Activated T-cell treated with anti-CD3 and anti-CD28 coated beads, Interleukin-2, amount 50 U/mL, for 24 hours (primary cell): ENCODE data around the gene PCDH9.

Experiments
- DNase-seq: peaks from one replicate; pipeline ENCODE4 v3.0.0-alpha.2; 2020
- H3K27ac Mint-ChIP-seq: 2 replicates; pipeline ENCODE4 v1.8.0; 2020; ENCODE audit warnings: mild to moderate bottlenecking, mixed read lengths
- H3K27me3 Mint-ChIP-seq: 2 replicates; pipeline ENCODE4 v1.8.0; 2020; ENCODE audit warnings: mixed read lengths
- H3K36me3 Mint-ChIP-seq: 2 replicates; pipeline ENCODE4 v1.8.0; 2020; ENCODE audit warnings: low read depth, mixed read lengths
- H3K4me1 Mint-ChIP-seq: 2 replicates; pipeline ENCODE4 v1.8.0; 2020; ENCODE audit warnings: low read depth, mixed read lengths
- H3K4me3 Mint-ChIP-seq: 2 replicates; pipeline ENCODE4 v1.8.0; 2020; ENCODE audit warnings: mild to moderate bottlenecking, moderate library complexity, mixed read lengths
- H3K9me3 Mint-ChIP-seq: 2 replicates; pipeline ENCODE4 v1.8.0; 2020; ENCODE audit warnings: mixed read lengths

The PCDH9 gene

DNA sequence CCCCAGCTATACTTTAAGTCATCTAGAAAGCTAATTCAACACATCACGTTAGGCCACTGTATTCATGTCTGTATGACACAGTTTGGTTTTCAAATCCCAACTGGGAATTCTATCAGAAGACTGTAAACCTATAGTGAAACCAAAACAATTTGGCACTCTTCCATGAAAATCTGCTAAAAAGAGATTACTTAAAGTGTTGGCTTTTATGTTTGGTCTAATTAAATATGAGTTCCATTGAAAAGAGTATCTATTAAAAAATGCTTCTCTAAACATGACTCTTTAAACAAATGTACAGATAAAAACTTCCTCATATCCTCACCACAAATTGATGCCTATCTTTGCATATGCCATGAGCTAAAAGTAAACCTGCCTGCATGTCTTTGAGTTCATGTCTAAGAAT is 25.4 kb downstream of the PCDH9 start:
- Mint-ChIP-seq H3K27ac (no peak overlapping the region), H3K9me3 (no peaks in the 10 kb centered on the region), H3K4me1 (no peaks in the 10 kb centered on the region), H3K27me3 (no peaks in the 10 kb centered on the region), H3K36me3 (no peaks in the 10 kb centered on the region), H3K4me3 (no peak overlapping the region)
- no peak for DNase-seq

DNA sequence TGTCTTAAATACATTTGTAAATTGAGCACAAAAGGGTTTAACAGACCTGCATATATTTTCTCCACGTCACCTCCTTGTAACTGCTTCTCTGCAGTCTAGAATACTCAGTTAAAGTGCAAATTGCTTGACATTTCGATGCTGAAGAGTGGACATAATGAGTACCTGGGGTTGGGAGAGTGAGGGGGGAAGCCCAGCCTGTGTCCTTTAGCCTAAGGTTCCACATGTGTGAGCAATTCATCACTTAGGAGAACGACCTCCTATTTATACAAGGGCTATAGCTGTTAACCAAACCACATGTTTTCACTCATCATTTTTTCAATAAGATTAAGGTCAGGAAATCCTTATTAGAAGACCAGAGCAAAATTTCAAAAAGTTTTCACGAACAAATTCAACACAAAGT is 29.5 kb downstream of the PCDH9 start:
- no peak overlapping the region for H3K4me3 Mint-ChIP-seq
- H3K9me3 Mint-ChIP-seq, result no peaks in the 10 kb centered on the region
- H3K4me1 Mint-ChIP-seq, result no peaks in the 10 kb centered on the region
- H3K27me3 Mint-ChIP-seq, result no peaks in the 10 kb centered on the region
- H3K27ac Mint-ChIP-seq, result no peak overlapping the region
- H3K36me3 Mint-ChIP-seq, result no peaks in the 10 kb centered on the region
- no peak for DNase-seq

DNA sequence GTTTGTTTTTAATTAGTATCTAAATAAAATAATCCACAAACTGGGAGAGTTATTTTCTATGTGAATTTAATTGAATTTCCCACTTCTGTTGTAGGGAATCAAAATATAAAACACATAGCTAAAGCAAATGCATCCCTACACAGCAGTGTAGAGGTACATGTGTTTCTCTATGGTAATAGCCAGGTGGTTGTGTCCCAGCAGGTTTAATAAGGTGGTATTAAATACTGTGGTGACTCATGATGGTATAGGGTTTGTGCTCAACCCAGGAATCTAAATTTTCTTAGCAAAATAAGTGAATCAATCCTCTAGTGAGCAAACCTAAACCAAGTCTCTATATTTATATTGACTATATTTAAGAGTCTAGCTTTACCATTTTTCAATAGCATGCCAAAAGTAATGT is 30.0 kb downstream of the PCDH9 start:
- no peak overlapping the region for H3K27ac Mint-ChIP-seq
- H3K4me1 Mint-ChIP-seq, result no peaks in the 10 kb centered on the region
- H3K36me3 Mint-ChIP-seq, result no peaks in the 10 kb centered on the region
- no peaks in the 10 kb centered on the region for H3K9me3 Mint-ChIP-seq
- DNase-seq, result no peak
- H3K4me3 Mint-ChIP-seq, result no peak overlapping the region
- no peaks in the 10 kb centered on the region for H3K27me3 Mint-ChIP-seq

DNA sequence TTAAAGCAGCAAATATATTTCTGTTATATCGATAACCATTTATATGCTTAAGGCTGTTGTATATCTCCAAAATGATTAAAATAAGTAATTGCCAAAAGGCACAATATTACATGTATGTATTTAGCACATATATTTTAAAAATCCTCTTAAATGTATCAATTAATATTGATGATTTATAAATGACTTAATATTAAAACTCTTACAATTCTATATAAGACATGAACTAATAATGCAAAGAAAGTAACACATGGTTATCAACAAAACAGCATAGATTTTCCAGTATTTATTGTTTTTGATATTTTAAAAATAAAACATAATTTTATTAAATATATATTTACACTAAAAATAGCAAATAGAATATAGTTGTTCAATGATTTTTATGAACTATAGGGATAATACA is 32.4 kb downstream of the PCDH9 start:
- no peak for DNase-seq
- no peaks in the 10 kb centered on the region for H3K36me3 Mint-ChIP-seq
- H3K27ac Mint-ChIP-seq, result no peak overlapping the region
- H3K4me1 Mint-ChIP-seq, result no peaks in the 10 kb centered on the region
- no peaks in the 10 kb centered on the region for H3K27me3 Mint-ChIP-seq
- H3K4me3 Mint-ChIP-seq, result no peak overlapping the region
- no peaks in the 10 kb centered on the region for H3K9me3 Mint-ChIP-seq

DNA sequence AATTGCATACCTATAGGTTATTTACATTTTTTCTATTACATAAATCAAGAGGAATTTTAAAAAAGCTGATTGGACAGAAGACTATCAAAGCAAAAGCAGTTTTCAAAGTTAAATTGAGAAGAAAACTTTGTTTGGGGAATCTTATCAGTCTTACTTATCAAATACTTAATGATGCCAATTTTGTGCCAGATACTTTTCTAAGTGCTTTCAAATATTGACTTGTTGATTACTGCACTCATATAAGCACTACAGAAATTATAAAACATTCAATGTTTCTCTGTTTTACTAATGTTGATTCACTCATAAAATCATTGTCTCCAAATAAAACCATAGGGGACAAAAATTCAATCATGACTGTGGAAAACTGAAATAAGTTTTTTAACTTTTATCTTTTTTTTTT is 36.2 kb downstream of the PCDH9 start:
- Mint-ChIP-seq H3K4me3 (no peak overlapping the region), H3K9me3 (no peaks in the 10 kb centered on the region), H3K27me3 (no peaks in the 10 kb centered on the region), H3K4me1 (no peaks in the 10 kb centered on the region), H3K27ac (no peak overlapping the region), H3K36me3 (no peaks in the 10 kb centered on the region)
- DNase-seq, result no peak

DNA sequence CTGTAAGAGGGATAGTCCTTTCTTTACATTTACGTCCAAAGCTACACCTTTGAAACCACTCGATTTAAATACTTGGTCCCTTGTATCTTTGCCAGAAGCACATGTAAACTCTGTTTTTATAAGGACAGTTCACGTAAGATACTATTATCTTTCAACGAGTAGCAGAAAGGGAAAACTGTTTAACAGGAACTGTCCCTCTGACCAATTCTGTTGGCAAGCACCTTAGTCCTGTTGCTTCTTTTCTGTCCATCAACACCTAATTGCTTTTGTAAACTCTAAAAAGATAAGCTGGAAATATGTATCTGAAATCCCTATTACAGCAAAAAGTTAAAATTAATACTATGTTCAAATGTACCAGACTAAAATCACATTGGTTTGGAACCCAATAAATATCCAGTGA is 37.4 kb downstream of the PCDH9 start:
- no peaks in the 10 kb centered on the region for H3K27me3 Mint-ChIP-seq
- H3K4me3 Mint-ChIP-seq, result no peak overlapping the region
- no peaks in the 10 kb centered on the region for H3K9me3 Mint-ChIP-seq
- H3K36me3 Mint-ChIP-seq, result no peaks in the 10 kb centered on the region
- no peak for DNase-seq
- no peak overlapping the region for H3K27ac Mint-ChIP-seq
- no peaks in the 10 kb centered on the region for H3K4me1 Mint-ChIP-seq

DNA sequence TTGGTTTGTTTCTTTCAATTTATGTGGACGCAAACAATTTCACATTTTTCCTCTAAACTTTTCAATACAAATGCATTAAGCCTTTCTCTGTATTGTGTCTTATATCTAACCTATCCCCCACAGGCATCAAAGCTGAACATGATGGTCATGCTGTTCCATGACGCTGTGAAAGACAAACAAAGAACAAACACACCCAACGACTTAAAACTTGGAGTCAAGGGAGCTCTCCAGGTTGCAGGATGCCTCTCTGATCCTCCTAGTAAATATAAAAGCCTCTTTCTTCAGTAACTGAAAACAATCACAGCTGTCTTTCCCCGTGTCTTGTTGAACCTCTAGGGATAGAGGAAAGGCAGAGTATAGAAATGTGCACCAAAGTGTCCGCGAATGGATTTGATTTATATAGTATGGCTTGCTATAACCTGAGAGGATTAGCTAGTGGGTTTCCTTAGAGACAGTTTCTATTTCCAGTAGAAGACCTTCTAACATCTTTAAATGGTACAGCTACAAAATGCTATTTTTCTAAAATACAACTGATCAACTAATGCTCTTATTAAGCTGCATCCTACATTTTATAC is 43.1 kb downstream of the PCDH9 start:
- Mint-ChIP-seq H3K27me3 (no peaks in the 10 kb centered on the region), H3K36me3 (no peaks in the 10 kb centered on the region), H3K4me3 (no peak overlapping the region), H3K4me1 (peaks cover 5% of the 10 kb centered on the region), H3K27ac (no peak overlapping the region), H3K9me3 (no peaks in the 10 kb centered on the region)
- no peak for DNase-seq

DNA sequence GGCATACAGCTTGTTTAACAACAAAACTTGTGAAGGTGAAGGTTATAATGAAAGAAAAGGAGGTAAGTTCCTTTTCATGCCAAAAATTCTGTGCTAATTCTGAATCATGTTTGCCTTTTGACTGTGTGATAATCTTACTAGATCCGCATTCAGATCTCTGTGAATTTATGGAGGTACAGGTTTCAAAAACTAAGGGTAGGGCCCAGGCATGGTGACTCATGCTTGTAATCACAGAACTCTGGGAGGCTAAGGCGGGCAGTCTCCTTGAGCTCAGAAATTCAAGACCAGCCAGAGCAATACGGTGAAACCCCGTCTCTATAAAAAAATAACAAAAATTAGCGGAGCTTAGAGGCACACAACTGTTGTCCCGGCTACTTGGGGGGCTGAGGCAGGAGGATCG is 45.9 kb downstream of the PCDH9 start:
- Mint-ChIP-seq H3K27me3 (no peaks in the 10 kb centered on the region), H3K27ac (no peak overlapping the region), H3K4me1 (peaks cover 5% of the 10 kb centered on the region), H3K36me3 (no peaks in the 10 kb centered on the region), H3K4me3 (no peak overlapping the region), H3K9me3 (no peaks in the 10 kb centered on the region)
- DNase-seq, result no peak

DNA sequence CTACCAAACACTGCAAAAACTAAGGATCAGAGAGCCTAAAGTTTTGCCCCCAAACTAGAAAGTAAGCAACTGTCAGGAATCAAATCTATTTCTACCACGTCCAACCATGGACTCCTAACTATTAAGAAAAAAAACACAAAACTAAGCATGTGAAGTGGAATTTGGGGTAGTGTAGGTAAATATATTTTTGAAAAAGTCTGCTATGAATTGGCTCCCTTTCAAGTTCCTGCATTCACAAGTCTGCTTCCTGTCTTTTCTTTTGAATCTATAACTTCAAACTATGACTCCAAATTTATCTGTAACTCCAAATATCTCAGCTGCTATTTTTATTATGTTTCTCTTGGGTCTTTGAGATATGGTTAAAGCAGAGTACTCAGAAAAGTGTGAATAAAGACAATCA is 47.0 kb downstream of the PCDH9 start:
- Mint-ChIP-seq H3K4me1 (peaks cover 5% of the 10 kb centered on the region), H3K27me3 (no peaks in the 10 kb centered on the region), H3K9me3 (no peaks in the 10 kb centered on the region), H3K27ac (no peak overlapping the region), H3K4me3 (no peak overlapping the region), H3K36me3 (no peaks in the 10 kb centered on the region)
- DNase-seq, result no peak

DNA sequence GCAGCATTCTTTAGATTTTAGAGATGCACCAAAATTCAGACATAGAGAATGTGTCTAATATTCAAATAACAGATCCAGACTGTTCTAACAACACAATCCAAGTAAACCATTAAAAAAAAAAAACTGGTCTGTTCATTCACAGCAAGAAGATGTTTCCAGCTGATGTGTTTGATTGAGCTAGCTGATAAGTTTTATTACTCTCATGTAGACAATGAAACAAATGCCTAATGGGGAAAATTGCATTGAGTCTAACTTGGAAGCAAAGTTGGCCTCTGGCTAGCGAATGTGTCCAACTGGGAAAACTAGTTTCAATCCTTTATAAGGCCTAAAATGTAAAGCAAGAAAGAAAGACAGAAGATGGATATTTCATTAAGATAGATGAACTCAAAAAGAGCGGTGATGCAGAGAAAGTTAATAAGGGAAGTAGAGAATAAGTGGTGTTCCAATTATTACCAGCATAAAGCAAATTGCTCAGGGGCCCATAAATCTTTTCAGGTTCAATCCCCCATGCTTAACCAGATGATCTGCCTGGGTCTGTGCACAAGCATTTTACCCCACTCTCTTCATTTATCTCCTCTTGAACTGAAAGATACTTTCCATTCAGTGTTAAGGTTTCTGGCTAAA is 54.2 kb downstream of the PCDH9 start:
- Mint-ChIP-seq H3K9me3 (no peaks in the 10 kb centered on the region), H3K4me3 (no peak overlapping the region), H3K36me3 (no peaks in the 10 kb centered on the region), H3K4me1 (no peaks in the 10 kb centered on the region), H3K27me3 (no peaks in the 10 kb centered on the region), H3K27ac (no peak overlapping the region)
- DNase-seq, result no peak

DNA sequence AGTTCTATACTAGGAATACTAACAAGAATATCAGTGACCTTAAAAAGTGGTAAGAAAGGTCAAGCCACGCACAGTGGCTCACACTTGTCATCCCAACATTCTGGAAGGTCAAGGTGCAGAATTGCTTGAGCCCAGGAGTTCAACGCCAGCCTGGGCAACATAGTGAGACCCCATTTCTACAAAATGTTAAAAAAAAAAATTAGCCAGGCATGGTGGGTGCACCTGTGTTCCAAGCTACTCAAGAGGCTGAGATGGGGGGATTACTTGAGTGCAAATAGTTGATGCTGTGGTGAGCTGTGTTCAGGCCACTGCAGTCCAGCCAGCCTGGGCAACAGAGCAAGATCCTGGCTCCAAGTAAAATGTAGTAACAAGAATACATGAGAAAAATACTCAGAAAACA is 61.8 kb downstream of the PCDH9 start:
- no peaks in the 10 kb centered on the region for H3K27me3 Mint-ChIP-seq

DNA sequence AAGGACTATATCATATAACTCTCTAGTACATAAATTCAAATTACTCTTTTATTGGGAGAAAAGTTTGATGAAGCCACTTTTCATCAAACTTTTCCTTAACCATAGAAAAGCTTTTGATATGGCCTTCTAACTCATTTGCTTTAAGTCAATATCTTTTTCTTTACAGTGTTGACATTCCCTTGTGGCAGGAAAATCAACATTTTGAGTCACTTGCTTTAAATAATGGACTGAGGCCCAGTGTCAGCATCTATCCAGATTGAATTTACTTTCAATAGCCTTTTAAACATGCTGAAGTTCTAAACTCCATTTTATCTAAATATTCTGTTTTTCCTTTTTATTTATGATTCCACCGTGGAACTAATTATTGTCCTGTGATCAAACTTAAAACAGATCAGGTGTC is 62.7 kb downstream of the PCDH9 start:
- DNase-seq, result no peak
- H3K27me3 Mint-ChIP-seq, result no peaks in the 10 kb centered on the region
- no peaks in the 10 kb centered on the region for H3K36me3 Mint-ChIP-seq
- H3K4me3 Mint-ChIP-seq, result no peak overlapping the region
- no peak overlapping the region for H3K27ac Mint-ChIP-seq
- no peaks in the 10 kb centered on the region for H3K9me3 Mint-ChIP-seq
- no peaks in the 10 kb centered on the region for H3K4me1 Mint-ChIP-seq

More for the DNA sequence above, 61.8 kb downstream of the PCDH9 start:
- no peak overlapping the region for H3K27ac Mint-ChIP-seq
- H3K4me3 Mint-ChIP-seq, result no peak overlapping the region
- no peaks in the 10 kb centered on the region for H3K9me3 Mint-ChIP-seq
- no peak for DNase-seq
- H3K36me3 Mint-ChIP-seq, result no peaks in the 10 kb centered on the region
- no peaks in the 10 kb centered on the region for H3K4me1 Mint-ChIP-seq

DNA sequence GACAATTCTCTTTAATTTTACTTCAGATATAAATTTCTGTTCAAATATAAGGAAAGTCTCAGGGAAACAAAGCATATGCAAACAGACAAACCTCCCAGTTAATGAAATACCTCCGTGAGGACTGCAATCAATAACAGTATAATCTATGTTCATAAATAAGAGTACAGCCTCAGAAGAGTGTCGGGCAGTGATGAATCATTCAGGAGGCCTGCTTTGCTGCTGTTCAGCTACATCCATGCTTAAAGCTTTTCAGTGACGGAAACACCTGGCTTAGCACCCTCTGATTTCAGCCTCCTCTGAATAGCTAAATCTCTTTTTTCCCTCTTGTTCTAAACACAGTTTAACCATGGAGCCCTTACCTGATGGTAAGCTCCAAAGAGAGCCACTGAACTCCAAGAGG is 69.0 kb downstream of the PCDH9 start:
- H3K27ac Mint-ChIP-seq, result no peak overlapping the region
- no peak overlapping the region for H3K4me3 Mint-ChIP-seq
- no peaks in the 10 kb centered on the region for H3K27me3 Mint-ChIP-seq
- no peaks in the 10 kb centered on the region for H3K36me3 Mint-ChIP-seq
- no peaks in the 10 kb centered on the region for H3K9me3 Mint-ChIP-seq
- no peak for DNase-seq
- H3K4me1 Mint-ChIP-seq, result no peaks in the 10 kb centered on the region

DNA sequence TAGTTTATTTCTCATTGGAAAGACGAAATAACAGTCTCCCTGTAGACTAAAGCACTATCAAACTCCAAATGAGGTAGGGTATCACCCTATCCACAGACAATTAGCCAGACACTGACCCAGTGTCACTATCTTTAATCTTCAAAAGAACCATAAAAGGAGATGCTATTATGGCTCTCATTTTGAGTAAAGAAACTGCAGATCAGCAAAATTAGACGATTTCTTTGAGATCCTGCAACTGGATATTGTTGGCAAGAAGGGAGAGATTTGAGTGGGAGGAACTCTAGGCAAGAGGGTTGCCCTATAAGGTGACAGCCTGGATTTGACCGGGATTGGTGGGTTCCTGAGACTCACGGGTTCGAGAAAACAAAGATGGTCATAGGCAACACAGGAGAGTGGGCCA is 71.2 kb downstream of the PCDH9 start:
- H3K27ac Mint-ChIP-seq, result no peak overlapping the region
- no peaks in the 10 kb centered on the region for H3K36me3 Mint-ChIP-seq
- no peaks in the 10 kb centered on the region for H3K9me3 Mint-ChIP-seq
- H3K27me3 Mint-ChIP-seq, result no peaks in the 10 kb centered on the region
- H3K4me3 Mint-ChIP-seq, result no peak overlapping the region
- H3K4me1 Mint-ChIP-seq, result no peaks in the 10 kb centered on the region
- DNase-seq, result no peak

DNA sequence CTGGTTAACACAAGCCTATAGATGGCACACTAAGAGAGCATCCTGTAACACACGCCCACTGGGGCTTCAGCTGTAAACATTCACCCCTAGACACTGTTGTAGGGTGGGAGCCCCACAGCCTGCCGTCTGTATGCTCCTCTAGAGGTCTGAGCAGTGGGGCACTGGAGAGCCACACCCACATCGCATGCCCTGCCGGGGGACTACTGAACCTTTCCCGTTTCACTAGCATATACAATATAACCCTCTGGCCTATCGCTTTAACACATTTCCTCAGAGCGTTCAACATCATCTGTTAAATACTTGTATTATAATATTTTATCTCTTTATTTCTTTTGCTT is 73.4 kb downstream of the PCDH9 start:
- H3K9me3 Mint-ChIP-seq, result no peaks in the 10 kb centered on the region
- H3K4me1 Mint-ChIP-seq, result no peaks in the 10 kb centered on the region
- H3K36me3 Mint-ChIP-seq, result no peaks in the 10 kb centered on the region
- no peak overlapping the region for H3K27ac Mint-ChIP-seq
- no peak for DNase-seq
- H3K4me3 Mint-ChIP-seq, result no peak overlapping the region
- H3K27me3 Mint-ChIP-seq, result no peaks in the 10 kb centered on the region
